ENCODE data around the gene DUSP1. TPM values are rescaled to one million over a fixed set of nuclear protein-coding genes. Genes with fewer than 3 reads are reported as not detected.

DUSP1 gene
- total RNA-seq, 4 donors from 2014 or later: 488 to 965 (median 649) TPM

GRCh38 chr5:172724242-172725183 is 46.5 kb downstream of the DUSP1 start:
- 71% methylated on average over 14 to 20 of the region's 22 CpGs for WGBS, 2 donors (ENCODE audit: low coverage in 1 of 2)
- no peak for ATAC-seq

GRCh38 chr5:172723508-172723907 is 47.5 kb downstream of the DUSP1 start:
- ATAC-seq: no peak
- no peak overlapping the region for H3K4me3 ChIP-seq
- WGBS, 2 donors (ENCODE audit: low coverage in 1 of 2): 60 to 67% methylated on average over 1 of the region's 2 CpGs
- H3K36me3 ChIP-seq: no peaks in the 10 kb centered on the region
- no peaks in the 10 kb centered on the region for H3K27me3 ChIP-seq
- TF ChIP-seq EP300 (IDR thresholded peaks at IDR 0.05) (no peak), POLR2A (IDR thresholded peaks at IDR 0.05) (no peak), POLR2AphosphoS5 (IDR thresholded peaks at IDR 0.05) (no peak), CTCF (IDR thresholded peaks at IDR 0.05) (no peak)
- H3K9me3 ChIP-seq: no peaks in the 10 kb centered on the region
- H3K4me1 ChIP-seq: peaks cover 0 to 22% (median 10%) of the 10 kb centered on the region in 3 donors
- H3K27ac ChIP-seq: no peak overlapping the region

More at GRCh38 chr5:172724242-172725183, 46.5 kb downstream of the DUSP1 start:
- H3K4me3 ChIP-seq: no peak overlapping the region
- peaks cover 0 to 22% (median 10%) of the 10 kb centered on the region in 3 donors for H3K4me1 ChIP-seq
- no peaks in the 10 kb centered on the region for H3K36me3 ChIP-seq
- no peaks in the 10 kb centered on the region for H3K27me3 ChIP-seq
- no peaks in the 10 kb centered on the region for H3K9me3 ChIP-seq
- no peak overlapping the region for H3K27ac ChIP-seq
- TF ChIP-seq POLR2AphosphoS5 (IDR thresholded peaks at IDR 0.05) (no peak), CTCF (IDR thresholded peaks at IDR 0.05) (no peak), EP300 (IDR thresholded peaks at IDR 0.05) (no peak), POLR2A (IDR thresholded peaks at IDR 0.05) (no peak)

- ATAC-seq: no peak
- H3K36me3 ChIP-seq: no peaks in the 10 kb centered on the region
- peaks cover 0 to 26% (median 13%) of the 10 kb centered on the region in 3 donors for H3K4me1 ChIP-seq
- H3K4me3 ChIP-seq: no peak overlapping the region
- TF ChIP-seq CTCF (IDR thresholded peaks at IDR 0.05) (no peak), EP300 (IDR thresholded peaks at IDR 0.05) (no peak), POLR2A (IDR thresholded peaks at IDR 0.05) (no peak), POLR2AphosphoS5 (IDR thresholded peaks at IDR 0.05) (no peak)
- no peaks in the 10 kb centered on the region for H3K27me3 ChIP-seq
- 61 to 81% methylated on average over 8 to 12 of the region's 12 CpGs for WGBS, 2 donors (ENCODE audit: low coverage in 1 of 2)
- peak overlapping the region in 3 of 4 donors; percentile 0 to 65 (median 58) for H3K27ac ChIP-seq
- H3K9me3 ChIP-seq: no peaks in the 10 kb centered on the region
These were observed 48.6 kb downstream of the DUSP1 start for GRCh38 chr5:172722327-172722815.

GRCh38 chr5:172721455-172722326 is 49.3 kb downstream of the DUSP1 start:
- no peaks in the 10 kb centered on the region for H3K36me3 ChIP-seq
- peak overlapping the region in 3 of 4 donors; percentile 24 to 65 (median 58) for H3K27ac ChIP-seq
- peak; percentile 69 for ATAC-seq
- no peak overlapping the region for H3K4me3 ChIP-seq
- TF ChIP-seq POLR2A (IDR thresholded peaks at IDR 0.05) (no peak), POLR2AphosphoS5 (IDR thresholded peaks at IDR 0.05) (peak; percentile 97)
- H3K27me3 ChIP-seq: no peaks in the 10 kb centered on the region
- no peaks in the 10 kb centered on the region for H3K9me3 ChIP-seq
- peaks cover 0 to 33% (median 18%) of the 10 kb centered on the region in 3 donors for H3K4me1 ChIP-seq
- 22 to 32% methylated on average over 12 to 13 of the region's 17 CpGs for WGBS, 2 donors (ENCODE audit: low coverage in 1 of 2)

GRCh38 chr5:172720655-172721054 is 50.3 kb downstream of the DUSP1 start:
- Histone ChIP-seq H3K27ac (peak overlapping the region in 1 of 4 donors; percentile 65), H3K27me3 (no peaks in the 10 kb centered on the region), H3K4me1 (peaks cover 0 to 41% (median 26%) of the 10 kb centered on the region in 3 donors), H3K36me3 (no peaks in the 10 kb centered on the region), H3K4me3 (no peak overlapping the region), H3K9me3 (no peaks in the 10 kb centered on the region)
- no peak for TF ChIP-seq EP300 (IDR thresholded peaks at IDR 0.05)
- TF ChIP-seq POLR2A (IDR thresholded peaks at IDR 0.05): no peak
- no peak for TF ChIP-seq POLR2AphosphoS5 (IDR thresholded peaks at IDR 0.05)
- TF ChIP-seq CTCF (IDR thresholded peaks at IDR 0.05): no peak
- 64 to 75% methylated on average over 3 of the region's 5 CpGs for WGBS, 2 donors (ENCODE audit: low coverage in 1 of 2)
- ATAC-seq: no peak

Measured in gastroesophageal sphincter (tissue), 4 donors.